Prostate gland (tissue), 2 donors: ENCODE data around the gene ENTREP1.

Experiments
- POLR2A ChIP-seq: fragments of 450-650 bp; IDR thresholded peaks from one replicate; pipeline ENCODE4 v1.6.1; 2016; ENCODE audit warnings: antibody characterized with exemption, mild to moderate bottlenecking
- POLR2AphosphoS5 ChIP-seq: sonication (generic); formaldehyde crosslinking; IDR thresholded peaks from one replicate; pipeline ENCODE4 v1.6.1; 2017; ENCODE audit warnings: antibody characterized with exemption
- TF ChIP-seq, protein P1 (sequence below), 4 experiments: fragments of 200-600 bp in 2 of 4; fragments of 450-650 bp in 2 of 4; sonication (generic) in 2 of 4; IDR thresholded peaks; 1 replicate in 3 of 4; 2 replicates in 1 of 4; pipeline ENCODE4 v1.5.1; 2016 to 2019; ENCODE audit warnings: antibody characterized with exemption in 4 of 4, mild to moderate bottlenecking in 2 of 4, moderate library complexity in 2 of 4

DNA sequence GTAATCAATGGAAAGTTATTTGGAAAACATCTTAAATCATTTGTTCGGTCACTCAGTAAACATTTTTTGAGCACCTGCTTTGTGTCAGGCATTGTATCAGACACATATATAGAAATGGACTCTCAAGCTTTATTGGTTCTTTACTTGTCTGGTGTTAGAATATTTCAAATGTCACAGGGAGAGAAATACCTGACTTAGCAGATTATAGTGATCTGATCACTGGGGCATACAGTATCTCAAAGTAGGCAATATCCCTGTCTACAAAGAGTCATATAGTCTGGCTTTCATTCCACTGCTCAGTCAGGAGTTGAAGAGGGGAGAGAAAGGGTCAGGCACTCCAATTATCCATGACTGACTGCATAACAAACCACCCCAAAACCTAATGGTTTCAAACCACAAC, 30.2 kb downstream of the ENTREP1 start:
- TF ChIP-seq, protein P1, sequence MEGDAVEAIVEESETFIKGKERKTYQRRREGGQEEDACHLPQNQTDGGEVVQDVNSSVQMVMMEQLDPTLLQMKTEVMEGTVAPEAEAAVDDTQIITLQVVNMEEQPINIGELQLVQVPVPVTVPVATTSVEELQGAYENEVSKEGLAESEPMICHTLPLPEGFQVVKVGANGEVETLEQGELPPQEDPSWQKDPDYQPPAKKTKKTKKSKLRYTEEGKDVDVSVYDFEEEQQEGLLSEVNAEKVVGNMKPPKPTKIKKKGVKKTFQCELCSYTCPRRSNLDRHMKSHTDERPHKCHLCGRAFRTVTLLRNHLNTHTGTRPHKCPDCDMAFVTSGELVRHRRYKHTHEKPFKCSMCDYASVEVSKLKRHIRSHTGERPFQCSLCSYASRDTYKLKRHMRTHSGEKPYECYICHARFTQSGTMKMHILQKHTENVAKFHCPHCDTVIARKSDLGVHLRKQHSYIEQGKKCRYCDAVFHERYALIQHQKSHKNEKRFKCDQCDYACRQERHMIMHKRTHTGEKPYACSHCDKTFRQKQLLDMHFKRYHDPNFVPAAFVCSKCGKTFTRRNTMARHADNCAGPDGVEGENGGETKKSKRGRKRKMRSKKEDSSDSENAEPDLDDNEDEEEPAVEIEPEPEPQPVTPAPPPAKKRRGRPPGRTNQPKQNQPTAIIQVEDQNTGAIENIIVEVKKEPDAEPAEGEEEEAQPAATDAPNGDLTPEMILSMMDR (IDR thresholded peaks at IDR 0.05): no peak
- TF ChIP-seq POLR2A: no peak
- no peak for TF ChIP-seq POLR2AphosphoS5
